HCT116 (cell line): ENCODE results near the gene MAP1LC3B. TPM values are rescaled to one million over a fixed set of nuclear protein-coding genes. Genes with fewer than 3 reads are reported as not detected.

Experiments
- ATAC-seq: fragments of 200-7000 bp; cut with Tn5 transposase; 2 replicates; pipeline ENCODE4 v1.9.1; 2020; ENCODE audit warnings: mild to moderate bottlenecking, moderate library complexity
- BruUV-seq: library from RNA; stranded (reverse); fragments of 400-500 nt; replicated peaks from 2 replicates; lab custom pipeline; 2021; lab: Mats Ljungman, UMichigan
- CTCF ChIA-PET: fragments of 300-600 bp; sonication (Branson Sonifier 250); formaldehyde crosslinking; loops from one replicate; lab custom pipeline; 2021; ENCODE audit warnings: antibody characterized with exemption; lab: Charles Lee
- POLR2A ChIA-PET: fragments of 300-600, 350-600 bp; sonication (Branson Sonifier 250); formaldehyde crosslinking; loops from one replicate; lab custom pipeline; 2021; ENCODE audit warnings: antibody characterized with exemption; lab: Charles Lee
- RAD21 ChIA-PET, 2 experiments: fragments of 300-600 bp; sonication (Branson Sonifier 250); formaldehyde crosslinking; loops; one replicate each; lab custom pipeline; 2023; ENCODE audit warnings: low total read pairs in 2 of 2; ENCODE audit not compliant: uncharacterized antibody in 2 of 2, unreplicated experiment in 2 of 2, low non-redundant PET in 1 of 2; lab: Charles Lee
- DNase-seq: peaks from one replicate; pipeline ENCODE4 v3.0.0-alpha.2; 2010; ENCODE audit warnings: low read depth, low spot score
- H2AFZ ChIP-seq: fragments of 200-600 bp; shearing (Covaris generic), sonication (generic); 2 replicates; pipeline ENCODE4 v1.6.1; 2017; ENCODE audit warnings: low read depth, mixed run types, mixed read lengths, antibody characterized with exemption, low read length; ENCODE audit not compliant: poor library complexity, severe bottlenecking
- H3K27ac ChIP-seq: 2 replicates; pipeline ENCODE4 v1.5.1; 2012; ENCODE audit warnings: low read depth, low read length
- H3K27me3 ChIP-seq: fragments of 200-600 bp; sonication (generic); 2 replicates; pipeline ENCODE4 v1.6.1; 2016; ENCODE audit warnings: mixed run types, low read length, mixed read lengths; ENCODE audit not compliant: insufficient read depth
- H3K36me3 ChIP-seq, 2 experiments: fragments of 200-500 bp in 1 of 2; fragments of 200-600 bp in 1 of 2; sonication (Bioruptor generic) in 1 of 2; sonication (generic) in 1 of 2; 2 replicates each; pipeline versions ENCODE4 v1.5.1 to v1.6.1; 2014 to 2016; ENCODE audit warnings: low read length in 2 of 2, inconsistent platforms in 1 of 2, mixed read lengths in 1 of 2, mixed run types in 1 of 2; ENCODE audit not compliant: insufficient read depth in 2 of 2, control insufficient read depth in 1 of 2
- H3K4me1 ChIP-seq, 2 experiments: fragments of 200-600 bp in 1 of 2; sonication (generic) in 1 of 2; 2 replicates each; pipeline versions ENCODE4 v1.5.1 to v1.6.1; 2012 to 2017; ENCODE audit warnings: low read length in 2 of 2, inconsistent platforms in 1 of 2, mild to moderate bottlenecking in 1 of 2, mixed read lengths in 1 of 2, mixed run types in 1 of 2, moderate library complexity in 1 of 2; ENCODE audit not compliant: insufficient read depth in 2 of 2, control insufficient read depth in 1 of 2
- H3K4me2 ChIP-seq: fragments of 200-600 bp; sonication (generic); 2 replicates; pipeline ENCODE4 v1.6.1; 2017; ENCODE audit warnings: mixed run types, low read length, mixed read lengths
- H3K4me3 ChIP-seq, 2 experiments: fragments of 200-600 bp in 1 of 2; sonication (generic) in 1 of 2; replicated peaks in 1 of 2; 2 replicates each; pipeline ENCODE4 v1.5.1; 2011 to 2016; ENCODE audit warnings: low read length in 2 of 2, control low read depth in 1 of 2, low read depth in 1 of 2, mild to moderate bottlenecking in 1 of 2, mixed read lengths in 1 of 2, mixed run types in 1 of 2
- H3K79me2 ChIP-seq: fragments of 200-600 bp; sonication (generic); 2 replicates; pipeline ENCODE4 v1.6.1; 2017; ENCODE audit warnings: mild to moderate bottlenecking, mixed run types, low read length, moderate library complexity, mixed read lengths; ENCODE audit not compliant: insufficient read depth
- H3K9ac ChIP-seq: fragments of 200-600 bp; sonication (generic); 2 replicates; pipeline ENCODE4 v1.6.1; 2016; ENCODE audit warnings: low read length, mixed read lengths
- H3K9me2 ChIP-seq: fragments of 200-600 bp; sonication (generic), shearing (Covaris generic); 2 replicates; pipeline ENCODE4 v1.6.1; 2017; ENCODE audit warnings: mixed run types, mild to moderate bottlenecking, moderate library complexity; ENCODE audit not compliant: insufficient read depth
- H3K9me3 ChIP-seq, 2 experiments: fragments of 200-500 bp in 1 of 2; fragments of 200-600 bp in 1 of 2; sonication (Bioruptor generic) in 1 of 2; sonication (generic) in 1 of 2; 2 replicates each; pipeline ENCODE4 v1.6.1; 2014 to 2017; ENCODE audit warnings: low read length in 2 of 2, mixed read lengths in 2 of 2, inconsistent platforms in 1 of 2, low read depth in 1 of 2, mild to moderate bottlenecking in 1 of 2, mixed run types in 1 of 2, moderate library complexity in 1 of 2; ENCODE audit not compliant: control insufficient read depth in 1 of 2, insufficient read depth in 1 of 2
- H4K20me1 ChIP-seq: fragments of 200-600 bp; sonication (generic), shearing (Covaris generic); 2 replicates; pipeline ENCODE4 v1.6.1; 2017; ENCODE audit warnings: mixed run types, mild to moderate bottlenecking, moderate library complexity; ENCODE audit not compliant: insufficient read depth
- CBX3 ChIP-seq: IDR thresholded peaks from 2 replicates; pipeline ENCODE4 v1.6.1; 2012; ENCODE audit warnings: low read depth
- ELF1 ChIP-seq: IDR thresholded peaks from 2 replicates; pipeline ENCODE4 v1.6.1; 2012; ENCODE audit warnings: low read depth, borderline replicate concordance
- EZH2phosphoT487 ChIP-seq: fragments of 200-600 bp; IDR thresholded peaks from 2 replicates; pipeline ENCODE4 v1.6.1; 2018; ENCODE audit warnings: antibody characterized with exemption, borderline replicate concordance
- JUND ChIP-seq: IDR thresholded peaks from 2 replicates; pipeline ENCODE4 v1.6.1; 2012
- SP1 ChIP-seq: IDR thresholded peaks from 2 replicates; pipeline ENCODE4 v1.6.1; 2012; ENCODE audit warnings: low read depth
- SRF ChIP-seq: IDR thresholded peaks from 2 replicates; pipeline ENCODE4 v1.6.1; 2012; ENCODE audit warnings: low read depth
- TCF7L2 ChIP-seq: IDR thresholded peaks from 2 replicates; pipeline ENCODE4 v1.7.0; 2011; ENCODE audit warnings: borderline replicate concordance, inconsistent platforms; ENCODE audit not compliant: insufficient read depth, insufficient read length; ENCODE audit errors: extremely low read depth
- ZBTB33 ChIP-seq: IDR thresholded peaks from 2 replicates; pipeline ENCODE4 v1.6.1; 2011; ENCODE audit warnings: mild to moderate bottlenecking, low read length, moderate library complexity; ENCODE audit not compliant: insufficient replicate concordance; ENCODE audit errors: extremely low read depth
- ZFX ChIP-seq: fragments of 450-650 bp; IDR thresholded peaks from 2 replicates; pipeline ENCODE4 v1.6.1; 2017
- intact Hi-C: fragments of 100-400 bp; cut with micrococcal nuclease; formaldehyde crosslinking; loops from 2 replicates; pipeline ENCODE4 v1.10.0; 2022
- total RNA-seq: library from RNA; stranded (reverse); gene quantifications from one replicate; pipeline ENCODE4 v1.2.1, GENCODE V29; 2021; ENCODE audit not compliant: unreplicated experiment

Gene MAP1LC3B
- total RNA-seq, 1 experiment from 2014 or later: 93.8 TPM

GRCh38 chr16:87353613-87354012, 38.5 kb upstream of the MAP1LC3B start:
- intact Hi-C loops: no loop called here
- DNase-seq (no peak), ATAC-seq (no peak)
- POLR2A ChIA-PET: no interaction called here
- H3K36me3 ChIP-seq: peaks cover 9 to 15% of the 10 kb centered on the region in 2 experiments; a peak in 3 of 4 replicates
- no peak overlapping the region for H3K9ac ChIP-seq
- H3K4me1 ChIP-seq: no peaks in the 10 kb centered on the region
- no peak overlapping the region for H3K4me3 ChIP-seq
- H4K20me1 ChIP-seq: no peaks in the 10 kb centered on the region; the same call in 1 of the 2 replicates
- H3K27ac ChIP-seq: no peak overlapping the region
- no peaks in the 10 kb centered on the region for H3K9me2 ChIP-seq
- no peaks in the 10 kb centered on the region for H3K9me3 ChIP-seq
- RAD21 ChIA-PET: no interaction called here
- H2AFZ ChIP-seq: no peak overlapping the region
- no peak overlapping the region for H3K4me2 ChIP-seq
- CTCF ChIA-PET: no interaction called here
- TF ChIP-seq CBX3 (no peak), SP1 (no peak), ZFX (no peak), JUND (no peak), SRF (no peak), TCF7L2 (no peak), ELF1 (no peak), EZH2phosphoT487 (no peak)
- BruUV-seq: no TSS peak
- peaks cover 23% of the 10 kb centered on the region; the same call in 1 of the 2 replicates for H3K79me2 ChIP-seq
- no peaks in the 10 kb centered on the region for H3K27me3 ChIP-seq

- peaks cover 14 to 33% of the 10 kb centered on the region in 2 experiments; a peak in 3 of 4 replicates for H3K36me3 ChIP-seq
- H3K79me2 ChIP-seq: peaks cover 17% of the 10 kb centered on the region; the same call in 1 of the 2 replicates
- ChIA-PET CTCF (no interaction called here), RAD21 (no interaction called here), POLR2A (no interaction called here)
- H3K4me3 ChIP-seq: no peak overlapping the region
- no peak for TF ChIP-seq ZBTB33
- no peak overlapping the region for H3K4me2 ChIP-seq
- no peak overlapping the region for H2AFZ ChIP-seq
- H3K9me2 ChIP-seq: no peaks in the 10 kb centered on the region
- no peak overlapping the region for H3K9ac ChIP-seq
- DNase-seq (no peak), ATAC-seq (no peak)
- no peaks in the 10 kb centered on the region for H3K9me3 ChIP-seq
- H3K27ac ChIP-seq: no peak overlapping the region
- no peaks in the 10 kb centered on the region for H3K4me1 ChIP-seq
- H3K27me3 ChIP-seq: no peaks in the 10 kb centered on the region
- no TSS peak for BruUV-seq
- intact Hi-C loops: no loop called here
- H4K20me1 ChIP-seq: no peaks in the 10 kb centered on the region
These were observed 35.7 kb upstream of the MAP1LC3B start for GRCh38 chr16:87356491-87356853.
